NCI-H2029 (cell line): ENCODE results near the gene ZIC5.

Experiments used
- DNase-seq: peaks from one replicate; lab custom pipeline; 2025; lab: John Stamatoyannopoulos, UW

The ZIC5 gene

DNA sequence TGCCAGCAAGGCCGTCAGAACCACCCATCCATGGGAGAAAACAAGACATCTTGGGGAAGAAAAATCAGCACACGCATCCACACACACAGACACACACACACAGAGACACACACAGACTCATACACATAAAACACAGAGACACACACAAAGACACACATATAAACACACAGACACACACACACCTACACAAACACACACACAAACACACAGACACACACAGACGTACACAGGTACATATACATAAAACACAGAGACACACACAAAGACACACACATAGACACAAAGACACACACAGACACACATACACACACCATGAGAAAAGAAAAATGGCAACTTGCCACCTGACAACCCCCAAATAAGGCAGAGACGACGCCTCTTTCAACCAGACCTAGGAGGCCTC, 40.6 kb downstream of the ZIC5 start:
- DNase-seq, result no peak

DNA sequence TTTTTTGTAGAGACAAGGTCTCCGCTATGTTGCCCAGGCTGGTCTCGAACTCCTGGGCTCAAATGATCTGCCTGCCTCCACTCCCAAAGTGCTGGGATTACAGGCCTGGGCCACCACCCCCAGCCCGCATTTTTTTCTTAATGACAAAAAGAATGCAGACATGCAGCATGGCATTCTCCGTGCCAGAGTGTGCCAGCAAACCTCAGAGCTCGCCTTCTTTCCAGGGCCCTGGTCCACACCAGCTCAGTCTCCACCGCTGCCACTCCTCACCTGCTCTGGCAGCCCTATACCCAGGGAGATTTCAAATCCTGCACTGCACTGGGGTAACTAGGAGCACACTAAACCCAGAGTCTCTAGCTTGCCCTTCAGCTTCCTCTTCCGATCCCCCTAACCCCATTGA, 41.7 kb downstream of the ZIC5 start:
- no peak for DNase-seq

DNA sequence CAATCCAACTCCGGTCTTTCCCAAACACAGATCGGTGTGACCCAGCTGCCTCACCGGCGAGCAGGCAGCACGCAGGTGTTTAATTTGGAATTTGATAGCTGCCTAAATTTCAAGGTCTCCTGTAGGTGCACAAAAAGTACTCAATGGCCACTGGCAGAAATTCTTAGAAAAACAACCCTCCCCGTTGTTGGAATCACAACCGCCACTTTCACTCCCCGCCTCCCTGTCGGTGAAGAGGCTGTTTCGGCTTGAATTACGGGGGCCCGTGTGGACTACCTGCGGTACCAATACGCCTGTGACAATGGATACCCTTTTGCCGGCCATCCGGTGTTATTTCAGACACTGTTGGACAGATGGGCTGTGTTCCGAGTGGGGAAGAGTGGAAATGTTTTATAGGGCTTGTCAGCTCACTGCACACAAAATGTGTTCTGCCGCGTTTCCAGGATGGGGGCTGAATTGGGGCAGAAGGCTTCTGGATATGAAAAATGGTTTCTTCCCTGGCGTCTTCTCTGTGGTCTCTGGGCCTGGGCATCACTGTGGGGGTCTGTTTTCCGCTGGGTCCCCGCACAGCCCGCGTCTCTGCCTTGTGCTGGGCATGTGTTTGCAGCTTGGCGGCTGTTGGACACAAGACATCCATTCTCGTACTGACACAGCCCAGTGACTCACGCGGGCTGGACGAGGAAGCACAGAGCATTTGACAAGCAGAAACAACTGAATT, 45.4 kb downstream of the ZIC5 start:
- no peak for DNase-seq

DNA sequence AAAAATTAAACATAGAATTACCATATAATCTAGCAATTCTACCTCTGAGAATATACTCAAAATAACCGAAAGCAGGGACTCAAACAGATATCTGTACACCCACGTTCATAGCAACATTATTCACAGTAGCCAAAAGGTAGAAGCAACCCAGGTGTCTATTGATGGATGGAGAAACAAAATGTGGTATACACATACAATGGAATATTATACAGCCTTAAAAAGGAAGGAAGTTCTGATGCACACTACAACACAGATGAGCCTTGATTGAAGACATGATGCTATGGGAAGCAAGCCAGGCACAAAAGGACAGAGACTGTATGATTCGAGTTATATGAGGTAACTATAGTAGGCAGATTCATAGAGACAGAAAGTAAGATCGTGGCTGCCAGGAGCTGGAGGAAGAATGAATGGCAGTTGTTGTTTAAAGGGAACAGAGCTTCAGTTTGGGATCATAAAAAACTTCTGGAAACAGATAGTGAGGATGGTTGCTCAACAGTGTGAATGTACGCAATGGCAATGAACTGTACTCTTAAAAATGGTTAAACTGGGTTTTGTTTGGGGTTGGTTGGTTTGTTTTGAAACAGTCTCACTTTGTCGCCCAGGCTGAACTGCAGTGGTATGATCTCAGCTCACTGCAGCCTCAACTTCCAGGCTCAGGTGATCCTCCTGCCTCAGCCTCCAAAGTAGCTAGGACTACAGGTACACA, 47.5 kb downstream of the ZIC5 start:
- DNase-seq, result no peak

DNA sequence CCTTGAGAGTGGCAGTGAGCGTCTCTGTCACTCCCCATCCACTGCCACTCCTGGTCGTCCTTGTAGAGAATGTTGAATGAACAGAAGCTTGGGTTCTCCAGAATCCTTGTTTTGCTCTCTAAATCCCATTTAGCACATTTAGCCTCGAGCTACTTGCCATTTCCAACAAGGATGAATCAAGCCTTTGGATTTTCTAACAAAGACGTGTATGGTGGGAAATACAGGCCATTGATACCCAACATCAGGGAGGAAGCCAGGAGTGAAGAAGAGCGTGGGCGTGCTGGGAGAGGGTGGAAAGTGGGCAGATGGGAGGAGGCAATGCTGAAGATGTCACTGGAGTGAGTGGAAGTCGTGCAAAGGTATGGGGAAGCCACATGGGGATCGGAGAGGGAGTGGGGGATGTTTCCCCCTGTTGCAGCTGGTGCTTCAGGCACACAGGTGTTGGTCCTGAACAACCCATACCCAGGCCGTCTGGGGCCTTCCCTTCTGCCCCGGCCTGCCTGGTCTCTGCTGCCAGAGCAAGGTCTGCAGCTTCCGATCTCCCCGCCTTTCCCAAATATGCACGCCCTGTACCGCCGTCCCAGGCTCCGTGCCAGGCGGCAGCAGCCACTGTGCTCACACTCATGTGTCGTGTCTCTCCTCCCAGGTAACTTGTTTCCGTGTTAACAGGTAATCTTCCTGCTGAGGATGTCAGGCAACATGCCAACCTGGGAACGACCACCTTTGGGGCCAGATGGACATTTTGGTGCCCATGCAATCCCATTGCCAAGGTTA, 48.7 kb downstream of the ZIC5 start:
- peak; percentile 18 for DNase-seq

DNA sequence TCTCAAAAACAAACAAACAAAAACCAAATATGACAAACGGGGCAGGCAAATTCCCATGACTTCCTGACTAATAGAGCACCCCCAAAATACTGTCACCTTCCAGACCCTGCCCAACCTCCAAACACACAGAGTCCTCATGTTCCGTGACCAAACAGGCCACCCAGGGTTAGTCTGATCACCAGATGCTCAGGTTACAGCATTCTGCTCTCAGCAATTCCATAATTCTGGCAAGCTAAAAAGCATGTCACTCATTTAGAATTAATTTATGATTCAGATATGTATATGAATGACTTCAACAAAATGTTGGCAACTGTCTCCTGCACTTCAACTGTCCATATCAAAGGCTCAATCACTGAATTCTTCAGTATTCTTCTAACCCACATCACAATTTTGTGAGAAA, 52.4 kb downstream of the ZIC5 start:
- DNase-seq, result no peak

DNA sequence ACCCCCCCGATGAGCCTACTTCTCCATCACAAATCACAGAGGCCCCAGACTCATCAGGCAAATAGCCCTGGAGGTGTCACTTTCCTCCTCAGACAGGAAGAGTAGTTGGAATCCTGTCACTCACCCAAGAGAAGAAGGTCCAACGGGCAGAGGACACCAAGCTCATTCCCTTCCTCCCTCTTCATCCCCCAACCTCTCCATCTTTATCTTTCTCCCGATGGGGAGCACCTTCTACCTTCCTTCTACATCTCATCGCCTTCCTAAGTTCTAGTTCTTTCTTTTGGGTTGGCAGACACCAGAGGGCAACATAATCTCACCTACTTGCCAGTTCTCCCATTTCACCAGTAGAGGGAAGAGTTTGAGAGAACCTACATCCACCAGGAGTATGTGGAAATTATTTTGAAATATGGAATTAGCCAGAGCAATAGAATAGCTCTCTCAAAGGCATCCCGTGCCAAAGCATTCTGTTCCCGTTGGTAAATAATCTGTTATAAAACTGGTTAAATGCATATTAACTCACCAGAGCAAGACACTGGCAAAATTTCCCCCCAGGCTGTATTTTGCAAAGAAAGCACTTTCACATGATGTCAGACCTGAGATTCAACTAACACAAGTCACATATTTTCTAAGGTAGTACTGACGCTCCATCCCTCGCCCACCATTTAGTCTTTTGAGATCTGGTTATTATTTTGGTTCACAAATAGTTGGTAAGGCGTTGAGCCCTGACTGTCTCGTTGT, 55.0 kb downstream of the ZIC5 start:
- DNase-seq, result no peak

DNA sequence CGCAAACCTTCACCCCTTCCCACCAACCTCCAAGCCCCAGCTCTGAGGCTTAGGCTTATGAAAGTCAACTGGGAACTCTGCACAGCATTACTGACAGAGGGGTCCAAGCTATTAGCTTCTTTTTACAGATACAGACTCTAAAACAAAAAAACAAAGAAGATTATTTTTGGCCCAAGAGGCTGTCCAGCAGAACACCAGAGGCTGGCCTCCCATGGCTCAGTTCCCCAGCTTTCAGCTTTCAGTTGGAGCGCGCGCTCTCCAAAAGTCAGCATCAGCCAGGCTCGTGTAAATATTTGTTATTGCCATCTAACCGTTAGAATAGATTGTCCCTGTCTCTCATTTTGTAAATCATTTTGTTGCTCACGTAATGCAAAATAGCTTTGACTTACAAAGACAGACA, 58.4 kb downstream of the ZIC5 start:
- DNase-seq, result no peak
